Activated CD4-positive, alpha-beta T cell treated with anti-CD3 and anti-CD28 coated beads, Interleukin-2, amount 10 ng/mL, durations not matched to agents 24 days and 14 days (primary cell): Measurements from ENCODE around the gene HPN. TPM values are rescaled to one million over a fixed set of nuclear protein-coding genes. Genes with fewer than 3 reads are reported as not detected.
"Not testable (repeated sequence)": the region's sequence is repeated elsewhere in the genome, so short reads cannot be mapped to it uniquely, and the experiment has no call there.

ENCODE experiments used
- DNase-seq: peaks from one replicate; pipeline ENCODE4 v3.0.0; 2022
- H3K27ac Mint-ChIP-seq: one replicate; pipeline ENCODE4 v1.8.0; 2022; ENCODE audit warnings: mild to moderate bottlenecking, mixed read lengths
- H3K27me3 Mint-ChIP-seq: one replicate; pipeline ENCODE4 v1.8.0; 2022; ENCODE audit warnings: mixed read lengths
- H3K36me3 Mint-ChIP-seq: one replicate; pipeline ENCODE4 v1.8.0; 2022; ENCODE audit warnings: low read depth, mild to moderate bottlenecking, mixed read lengths
- H3K4me1 Mint-ChIP-seq: one replicate; pipeline ENCODE4 v1.8.0; 2021; ENCODE audit warnings: mixed read lengths
- H3K4me3 Mint-ChIP-seq: one replicate; pipeline ENCODE4 v1.8.0; 2022; ENCODE audit warnings: mild to moderate bottlenecking, moderate library complexity, mixed read lengths
- H3K9me3 Mint-ChIP-seq: one replicate; pipeline ENCODE4 v1.8.0; 2021; ENCODE audit warnings: mixed read lengths
- intact Hi-C: fragments of 100-400 bp; cut with micrococcal nuclease; formaldehyde crosslinking; loops from one replicate; pipeline ENCODE4 v1.15.1; 2023
- total RNA-seq: library from RNA; stranded (reverse); gene quantifications from 2 replicates; pipeline ENCODE4 v1.2.3, GENCODE V29; 2022

The HPN gene
- total RNA-seq: 0.09 TPM in 1 of 2 replicates, not detected in the other

- Mint-ChIP-seq H3K4me3 (peak within 1 kb of the TSS; percentile 12), H3K4me1 (peaks cover 17% of the 10 kb centered on the region), H3K27me3 (peaks cover 17% of the 10 kb centered on the region), H3K36me3 (no peaks in the 10 kb centered on the region), H3K27ac (no peak within 1 kb of the TSS), H3K9me3 (no peaks in the 10 kb centered on the region)
- intact Hi-C loops: no loop called here
- no peak for DNase-seq
Observed at GRCh38 chr19:35041548-35042055, at the start of gene HPN. TSS of gene HPN (plus strand) at chr19:35041721. CDS start at chr19:35042507, 786 bp downstream.

- DNase-seq, H3K27me3 Mint-ChIP-seq, H3K36me3 Mint-ChIP-seq, H3K4me3 Mint-ChIP-seq, H3K9me3 Mint-ChIP-seq, intact Hi-C loops, H3K27ac Mint-ChIP-seq: not testable (repeated sequence)
- peaks cover 30% of the 10 kb centered on the region for H3K4me1 Mint-ChIP-seq
Observed at GRCh38 chr19:34992582-34992981, 48.9 kb upstream of the HPN start.

- H3K27ac Mint-ChIP-seq: no peak overlapping the region
- DNase-seq: no peak
- H3K36me3 Mint-ChIP-seq: peaks cover 2% of the 10 kb centered on the region
- peaks cover 33% of the 10 kb centered on the region for H3K4me1 Mint-ChIP-seq
- H3K27me3 Mint-ChIP-seq: peaks cover 2% of the 10 kb centered on the region
- intact Hi-C loops: no loop called here
- H3K4me3 Mint-ChIP-seq: no peak overlapping the region
- H3K9me3 Mint-ChIP-seq: no peaks in the 10 kb centered on the region
Observed at GRCh38 chr19:34994286-34994642, 47.3 kb upstream of the HPN start.

- Mint-ChIP-seq H3K27ac (no peak overlapping the region), H3K9me3 (no peaks in the 10 kb centered on the region), H3K4me3 (no peak overlapping the region), H3K36me3 (peaks cover 2% of the 10 kb centered on the region), H3K4me1 (peaks cover 35% of the 10 kb centered on the region), H3K27me3 (peaks cover 2% of the 10 kb centered on the region)
- no peak for DNase-seq
- intact Hi-C loops: no loop called here
Observed at GRCh38 chr19:34994643-34995541, 46.6 kb upstream of the HPN start.

DNA sequence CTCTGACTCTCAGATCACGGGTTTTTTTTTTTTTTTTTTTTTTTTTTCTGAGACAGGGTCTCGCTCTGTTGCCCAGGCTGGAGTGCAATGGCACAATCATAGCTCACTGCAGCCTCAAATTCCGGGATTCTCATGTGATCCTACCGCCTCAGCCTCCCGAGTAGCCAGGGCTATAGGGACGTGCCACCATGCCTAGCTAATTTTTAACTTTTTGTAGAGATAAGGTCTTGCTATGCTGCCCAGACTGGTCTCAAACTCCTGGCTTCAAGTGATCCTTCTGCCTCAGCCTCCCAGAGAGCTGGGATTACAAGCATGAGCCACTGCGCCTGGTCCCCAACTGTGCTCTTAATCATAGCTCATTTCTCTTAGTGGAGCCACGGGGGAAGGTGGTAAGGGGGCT is 46.0 kb upstream of the HPN start:
- no peaks in the 10 kb centered on the region for H3K9me3 Mint-ChIP-seq
- H3K27ac Mint-ChIP-seq: peak overlapping the region; percentile 29
- H3K4me1 Mint-ChIP-seq: peaks cover 29% of the 10 kb centered on the region
- DNase-seq: no peak
- intact Hi-C loops: no loop called here
- H3K4me3 Mint-ChIP-seq: no peak overlapping the region
- peaks cover 2% of the 10 kb centered on the region for H3K36me3 Mint-ChIP-seq
- peaks cover 2% of the 10 kb centered on the region for H3K27me3 Mint-ChIP-seq

- H3K27ac Mint-ChIP-seq: peak overlapping the region; percentile 89
- peaks cover 11% of the 10 kb centered on the region for H3K36me3 Mint-ChIP-seq
- H3K27me3 Mint-ChIP-seq: no peaks in the 10 kb centered on the region
- H3K4me1 Mint-ChIP-seq: peaks cover 33% of the 10 kb centered on the region
- H3K4me3 Mint-ChIP-seq: peak overlapping the region; percentile 20
- intact Hi-C loops: no loop called here
- no peaks in the 10 kb centered on the region for H3K9me3 Mint-ChIP-seq
- peak; percentile 67 for DNase-seq
Observed at GRCh38 chr19:34997071-34997617, 44.4 kb upstream of the HPN start.

DNA sequence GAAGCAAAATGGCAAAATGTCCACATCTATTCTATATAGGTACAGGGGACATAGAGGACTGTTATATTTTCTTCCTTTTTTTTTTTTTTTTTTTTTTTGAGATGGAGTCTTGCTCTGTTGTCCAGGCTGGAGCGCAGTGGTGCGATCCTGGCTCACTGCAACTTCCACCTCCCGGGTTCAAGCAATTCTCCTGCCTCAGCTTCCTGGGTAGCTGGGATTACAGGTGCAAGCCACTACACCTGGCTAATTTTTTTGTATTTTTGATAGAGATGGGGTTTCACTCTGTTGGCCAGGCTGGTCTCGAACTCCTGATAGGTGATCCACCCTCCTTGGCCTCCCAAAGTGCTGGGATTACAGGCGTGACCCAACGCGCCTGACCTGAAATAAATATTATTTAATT is 43.3 kb upstream of the HPN start:
- peaks cover 20% of the 10 kb centered on the region for H3K36me3 Mint-ChIP-seq
- H3K27me3 Mint-ChIP-seq, intact Hi-C loops, DNase-seq, H3K9me3 Mint-ChIP-seq: not testable (repeated sequence)
- H3K4me1 Mint-ChIP-seq: peaks cover 42% of the 10 kb centered on the region
- peak overlapping the region; percentile 89 for H3K27ac Mint-ChIP-seq
- H3K4me3 Mint-ChIP-seq: peak overlapping the region; percentile 20

DNA sequence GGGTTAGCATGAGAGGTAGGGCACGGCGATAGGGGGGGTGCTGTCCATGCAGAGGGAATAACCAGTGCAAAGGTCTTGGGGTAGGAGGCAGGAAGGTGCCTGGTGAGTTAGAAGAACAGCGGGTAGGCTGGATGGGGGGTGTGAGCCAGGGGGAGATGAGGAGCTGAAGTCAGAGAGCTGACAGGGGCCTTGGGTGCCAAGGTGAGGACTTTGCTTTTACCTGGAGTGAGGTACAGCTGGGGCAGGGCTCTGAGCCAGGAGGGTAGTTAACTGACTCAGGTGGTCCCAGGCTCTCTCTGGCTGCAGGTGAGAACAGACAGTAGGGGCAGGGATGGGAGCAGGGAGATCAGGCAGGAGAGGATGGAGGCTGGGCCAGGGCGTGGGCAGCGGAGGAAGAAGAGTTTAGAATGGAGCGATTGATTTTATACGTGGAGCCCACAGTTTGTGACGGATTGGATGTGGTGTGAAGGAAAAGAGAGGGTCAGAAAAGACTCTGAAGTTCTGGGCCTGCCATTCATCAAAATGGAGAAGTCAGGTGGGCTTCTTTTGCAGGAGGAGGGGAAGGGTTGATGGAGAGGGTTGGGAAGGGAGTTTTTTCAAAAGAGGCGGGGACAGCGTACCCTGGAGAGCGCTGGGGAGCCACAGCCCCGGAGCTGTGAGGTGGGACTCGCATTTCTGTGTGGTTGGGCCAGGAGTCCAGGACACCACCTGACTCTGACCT is 42.6 kb upstream of the HPN start:
- intact Hi-C loops: no loop called here
- Mint-ChIP-seq H3K27ac (peak overlapping the region; percentile 94), H3K4me3 (peak overlapping the region; percentile 97), H3K4me1 (peaks cover 48% of the 10 kb centered on the region), H3K36me3 (peaks cover 22% of the 10 kb centered on the region), H3K27me3 (no peaks in the 10 kb centered on the region), H3K9me3 (no peaks in the 10 kb centered on the region)
- DNase-seq: no peak

- Mint-ChIP-seq H3K36me3 (peaks cover 26% of the 10 kb centered on the region), H3K27ac (peak within 1 kb of the TSS; percentile 95), H3K9me3 (no peaks in the 10 kb centered on the region), H3K27me3 (no peaks in the 10 kb centered on the region), H3K4me3 (peak within 1 kb of the TSS; percentile 97), H3K4me1 (peaks cover 52% of the 10 kb centered on the region)
- DNase-seq: peak; percentile 94
- intact Hi-C loops: no loop called here
Observed at GRCh38 chr19:34999498-35000337, 41.8 kb upstream of the HPN start, which contains the start of gene GRAMD1A. TSS of gene GRAMD1A (plus strand) at chr19:35000323. CDS start at chr19:35000479, 156 bp downstream.

GRCh38 chr19:35000338-35000646 is 41.2 kb upstream of the HPN start:
- Mint-ChIP-seq H3K4me1 (peaks cover 53% of the 10 kb centered on the region), H3K36me3 (peaks cover 27% of the 10 kb centered on the region), H3K9me3 (no peaks in the 10 kb centered on the region), H3K27me3 (no peaks in the 10 kb centered on the region), H3K27ac (no peak overlapping the region), H3K4me3 (peak overlapping the region; percentile 97)
- no peak for DNase-seq
- intact Hi-C loops: no loop called here

- peak; percentile 85 for DNase-seq
- no peaks in the 10 kb centered on the region for H3K27me3 Mint-ChIP-seq
- H3K4me1 Mint-ChIP-seq: peaks cover 56% of the 10 kb centered on the region
- peak overlapping the region; percentile 97 for H3K4me3 Mint-ChIP-seq
- H3K9me3 Mint-ChIP-seq: no peaks in the 10 kb centered on the region
- peak overlapping the region; percentile 95 for H3K27ac Mint-ChIP-seq
- intact Hi-C loops: loop anchor here (1.0 kb wide), 2 partner anchors 11 to 28 kb away; no protein-coding TSS in a partner anchor
- H3K36me3 Mint-ChIP-seq: peaks cover 29% of the 10 kb centered on the region
Observed at GRCh38 chr19:35000647-35001501, 40.6 kb upstream of the HPN start.

GRCh38 chr19:35002037-35002535 is 39.4 kb upstream of the HPN start:
- H3K4me3 Mint-ChIP-seq: peak overlapping the region; percentile 97
- H3K27ac Mint-ChIP-seq: peak overlapping the region; percentile 95
- no peaks in the 10 kb centered on the region for H3K27me3 Mint-ChIP-seq
- intact Hi-C loops: no loop called here
- no peaks in the 10 kb centered on the region for H3K9me3 Mint-ChIP-seq
- no peak for DNase-seq
- peaks cover 57% of the 10 kb centered on the region for H3K4me1 Mint-ChIP-seq
- H3K36me3 Mint-ChIP-seq: peaks cover 38% of the 10 kb centered on the region
